ENCODE data around the gene TAF7.
"Not testable (repeated sequence)": the region's sequence is repeated elsewhere in the genome, so short reads cannot be mapped to it uniquely, and the experiment has no call there.

Gene TAF7

DNA sequence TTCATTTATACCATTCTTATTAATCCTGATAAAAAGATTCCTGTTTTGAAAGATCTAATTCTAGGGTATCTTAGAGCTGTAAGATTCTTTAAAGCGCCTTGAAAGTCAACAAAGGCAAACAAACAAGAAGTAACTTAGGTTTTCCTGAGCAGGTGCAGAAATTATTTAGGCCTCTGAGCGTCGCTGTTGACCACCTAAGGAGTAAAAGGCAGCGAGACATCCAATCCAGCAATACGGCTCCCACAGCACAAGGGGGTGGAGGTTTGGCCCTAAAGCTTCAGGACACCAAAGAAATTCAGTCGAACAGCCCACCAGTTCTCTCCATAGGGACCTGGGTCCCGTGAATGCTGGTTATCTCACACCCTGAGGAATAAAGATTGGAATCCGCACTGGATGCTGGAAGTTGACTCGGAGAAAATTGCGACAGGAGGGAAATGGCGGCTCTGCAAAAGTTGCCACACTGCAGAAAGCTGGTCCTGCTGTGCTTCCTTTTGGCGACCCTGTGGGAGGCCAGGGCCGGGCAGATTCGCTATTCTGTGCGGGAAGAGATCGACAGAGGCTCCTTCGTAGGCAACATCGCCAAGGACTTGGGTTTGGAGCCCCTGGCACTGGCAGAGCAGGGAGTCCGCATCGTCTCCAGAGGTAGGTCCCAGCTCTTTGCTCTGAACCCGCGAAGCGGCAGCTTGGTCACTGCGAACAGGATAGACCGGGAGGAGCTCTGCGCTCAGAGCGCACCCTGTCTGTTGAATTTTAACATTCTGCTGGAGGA, 18.1 kb upstream of the TAF7 start, which contains the start of gene PCDHGA2:
PCDHGA2 (plus strand) TSS at position 223 of the 769 bp plus-strand sequence.
- no peak for DNase-seq (ENCODE audit: low spot score)

DNA sequence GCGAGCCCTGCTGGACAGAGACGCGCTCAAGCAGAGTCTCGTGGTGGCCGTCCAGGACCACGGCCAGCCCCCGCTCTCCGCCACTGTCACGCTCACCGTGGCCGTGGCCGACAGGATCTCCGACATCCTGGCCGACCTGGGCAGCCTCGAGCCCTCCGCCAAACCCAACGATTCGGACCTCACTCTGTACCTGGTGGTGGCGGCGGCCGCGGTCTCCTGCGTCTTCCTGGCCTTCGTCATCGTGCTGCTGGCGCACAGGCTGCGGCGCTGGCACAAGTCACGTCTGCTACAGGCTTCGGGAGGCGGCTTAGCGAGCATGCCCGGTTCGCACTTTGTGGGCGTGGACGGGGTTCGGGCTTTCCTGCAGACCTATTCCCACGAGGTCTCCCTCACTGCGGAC, 12.0 kb upstream of the TAF7 start:
- DNase-seq (ENCODE audit: low spot score), result not testable (repeated sequence)

DNA sequence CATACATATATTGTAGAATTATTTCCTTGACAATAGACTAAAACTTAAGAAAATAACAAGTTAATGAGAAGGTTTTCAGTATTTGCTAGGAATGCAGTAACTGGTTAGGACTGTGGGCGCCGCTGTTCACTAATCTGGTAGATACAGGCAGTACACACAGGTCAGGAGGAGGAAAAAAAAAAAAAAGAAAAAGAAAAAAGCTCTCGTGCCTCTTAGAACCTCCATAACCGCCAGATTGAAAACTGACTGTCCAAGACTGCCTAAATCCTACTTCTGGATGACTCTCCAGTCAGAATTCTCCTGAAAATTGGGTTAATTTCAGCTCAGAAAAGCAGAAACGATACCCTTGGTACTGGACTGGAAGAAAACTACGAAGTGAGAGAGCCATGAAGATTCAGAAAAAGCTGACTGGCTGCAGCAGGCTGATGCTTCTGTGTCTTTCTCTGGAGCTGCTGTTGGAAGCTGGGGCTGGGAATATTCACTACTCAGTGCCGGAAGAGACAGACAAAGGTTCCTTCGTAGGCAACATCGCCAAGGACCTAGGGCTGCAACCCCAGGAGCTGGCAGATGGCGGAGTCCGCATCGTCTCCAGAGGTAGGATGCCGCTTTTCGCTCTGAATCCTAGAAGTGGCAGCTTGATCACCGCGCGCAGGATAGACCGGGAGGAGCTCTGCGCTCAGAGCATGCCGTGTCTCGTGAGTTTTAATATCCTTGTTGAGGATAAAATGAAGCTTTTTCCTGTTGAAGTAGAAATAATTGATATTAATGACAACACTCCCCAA, 9.9 kb upstream of the TAF7 start, which contains the start of gene PCDHGA1:
PCDHGA1 (plus strand) TSS at position 216 of the 782 bp plus-strand sequence.
- DNase-seq (ENCODE audit: low spot score), result no peak

DNA sequence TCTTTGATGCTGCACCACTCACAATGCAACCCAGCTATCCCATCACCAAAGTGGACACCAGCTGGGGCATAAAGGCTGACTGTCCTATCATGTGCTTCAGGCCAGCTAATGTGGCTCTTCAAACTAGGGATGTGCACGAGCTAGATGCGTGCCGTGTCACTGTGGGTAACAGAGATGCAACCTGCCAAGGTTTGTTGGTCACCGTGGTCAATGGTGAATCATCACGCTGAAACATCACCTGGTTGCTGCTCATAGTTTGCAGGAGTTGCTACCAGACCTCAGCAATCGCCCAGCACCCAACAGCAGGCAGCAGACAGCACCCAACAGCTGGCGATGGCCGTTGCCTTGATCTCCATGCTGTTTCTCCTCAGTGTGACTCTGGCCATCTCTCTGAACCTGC, 7.6 kb upstream of the TAF7 start:
- DNase-seq (ENCODE audit: low spot score), result no peak

DNA sequence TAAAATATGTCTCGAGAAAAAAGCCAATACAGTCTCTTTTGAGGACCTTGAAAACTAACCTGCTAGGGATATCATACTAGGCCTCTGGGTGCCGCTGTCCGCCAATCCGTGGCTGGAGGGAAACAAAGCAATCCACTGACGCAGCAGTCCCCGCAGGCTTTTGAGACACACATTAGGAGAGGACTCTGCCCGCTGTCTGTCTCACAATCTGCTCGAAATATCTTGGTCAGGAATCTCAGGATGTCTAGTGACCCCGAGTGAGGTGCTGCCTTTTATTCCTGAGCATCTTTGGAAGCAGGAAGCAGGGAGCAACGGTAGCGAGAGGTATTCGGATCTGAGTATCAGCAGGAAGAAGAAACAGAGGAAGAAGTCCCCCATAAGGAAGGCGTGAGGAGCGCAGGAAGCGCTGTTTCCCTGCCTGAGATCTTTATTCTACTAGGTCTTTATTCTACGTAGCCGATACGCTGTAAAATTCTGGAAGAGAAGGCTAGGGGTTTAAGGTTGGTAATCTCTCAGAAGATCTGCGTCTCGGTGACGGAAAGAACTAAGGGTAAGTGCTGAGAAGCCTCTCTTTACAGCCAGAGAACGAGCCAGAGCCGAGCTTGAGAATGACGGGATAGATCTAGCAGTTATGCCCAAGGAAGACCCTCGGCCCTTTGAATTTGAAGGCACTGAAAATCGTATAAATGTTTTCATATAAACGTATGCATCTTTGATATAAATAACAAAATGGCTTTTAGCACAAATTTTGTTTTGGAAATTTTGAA, 5.7 kb upstream of the TAF7 start:
- DNase-seq (ENCODE audit: low spot score), result peak; percentile 72

DNA sequence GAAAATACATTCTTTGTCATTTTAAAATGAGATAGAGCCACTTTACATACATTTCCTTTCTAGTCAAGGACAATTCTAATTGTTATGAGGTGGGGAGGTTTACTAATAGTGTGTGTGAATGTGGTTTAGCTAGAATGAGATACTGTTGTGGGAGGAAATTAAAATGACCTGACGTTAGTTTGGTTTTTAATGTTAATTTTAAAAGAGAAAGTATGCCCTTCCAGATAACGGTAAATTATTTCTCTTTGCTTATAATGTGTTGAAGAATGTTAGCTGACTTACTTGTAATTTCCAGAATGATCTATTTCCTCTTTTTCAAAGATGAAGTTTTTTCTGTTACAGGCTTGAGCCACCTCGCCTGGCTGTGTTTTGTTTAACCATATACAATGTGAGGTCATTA, 1.7 kb upstream of the TAF7 start:
- DNase-seq (ENCODE audit: low spot score), result no peak

DNA sequence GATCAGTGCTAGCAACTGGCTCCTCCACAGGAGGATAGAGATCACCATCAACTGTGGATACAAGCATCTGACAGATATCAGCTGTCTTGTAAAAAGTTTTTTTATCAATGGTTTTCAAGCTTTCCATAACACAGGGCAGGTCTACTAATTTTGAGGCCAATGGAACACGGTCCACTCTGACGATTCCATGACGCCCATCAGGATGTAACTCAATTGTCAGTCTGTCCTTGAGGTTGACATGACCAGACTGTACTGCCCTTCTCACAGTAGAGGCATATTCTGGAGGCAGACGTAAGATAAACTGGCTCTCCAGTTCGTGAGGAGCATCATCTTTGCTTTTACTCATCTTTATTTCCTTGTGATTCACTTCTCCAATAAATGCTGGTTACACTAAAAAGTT, 885 bp downstream of the TAF7 start:
- DNase-seq (ENCODE audit: low spot score), result no peak

DNA sequence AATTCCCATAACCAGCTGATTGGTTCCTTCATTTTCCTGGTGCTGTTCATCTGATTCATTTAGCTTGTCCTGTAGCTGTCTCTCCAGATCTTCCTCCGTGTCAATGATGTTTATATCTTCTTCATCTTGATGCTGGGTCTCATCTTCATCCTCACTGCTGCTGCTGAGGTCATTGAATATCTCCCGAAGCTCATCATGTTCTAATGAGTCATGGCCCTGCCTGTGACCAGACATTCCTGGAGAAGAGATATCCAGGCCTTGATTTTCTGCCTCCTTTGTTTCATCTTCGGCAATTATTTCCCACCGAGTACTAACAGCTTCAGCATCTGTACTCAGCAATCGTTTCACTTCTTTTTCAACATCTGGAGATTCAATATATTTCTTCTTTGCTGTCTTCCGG, 1.4 kb downstream of the TAF7 start:
- no peak for DNase-seq (ENCODE audit: low spot score)

DNA sequence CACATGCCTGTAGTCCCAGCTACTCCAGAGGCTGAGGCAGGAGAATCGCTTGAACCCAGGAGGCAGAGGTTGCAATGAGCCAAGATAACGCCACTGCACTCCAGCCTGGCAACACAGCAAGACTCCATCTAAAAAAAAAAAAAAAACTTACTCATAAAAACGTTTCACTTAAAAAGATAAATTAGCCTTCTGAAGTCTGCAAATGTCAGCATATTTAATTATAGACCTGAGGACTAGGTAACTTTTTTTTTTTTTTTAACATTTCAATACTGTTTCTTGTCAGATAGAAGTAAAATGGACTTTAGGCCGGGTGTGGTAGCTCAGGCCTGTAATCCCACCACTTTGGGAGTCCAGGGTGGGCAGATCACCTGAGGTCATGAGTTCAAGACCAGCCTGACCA, 3.6 kb downstream of the TAF7 start:
- not testable (repeated sequence) for DNase-seq (ENCODE audit: low spot score)

DNA sequence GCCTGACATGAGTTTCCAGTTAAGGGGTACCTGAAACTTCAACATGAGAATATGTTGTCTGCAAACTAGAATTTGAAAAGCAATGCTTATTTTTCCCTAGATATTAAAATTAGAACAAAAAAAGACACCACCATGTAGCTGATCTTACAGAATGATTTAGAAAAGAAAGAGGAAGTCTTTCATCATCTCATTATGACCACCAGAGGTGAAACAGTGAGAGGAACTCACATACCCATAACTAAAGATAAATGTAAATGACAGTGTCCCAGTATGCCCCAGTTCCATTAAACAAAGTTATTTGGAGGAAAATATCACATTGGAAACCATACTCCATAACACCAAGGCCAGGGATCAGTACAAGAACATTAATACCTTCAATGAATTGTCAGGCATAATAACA, 6.9 kb downstream of the TAF7 start:
- no peak for DNase-seq (ENCODE audit: low spot score)

DNA sequence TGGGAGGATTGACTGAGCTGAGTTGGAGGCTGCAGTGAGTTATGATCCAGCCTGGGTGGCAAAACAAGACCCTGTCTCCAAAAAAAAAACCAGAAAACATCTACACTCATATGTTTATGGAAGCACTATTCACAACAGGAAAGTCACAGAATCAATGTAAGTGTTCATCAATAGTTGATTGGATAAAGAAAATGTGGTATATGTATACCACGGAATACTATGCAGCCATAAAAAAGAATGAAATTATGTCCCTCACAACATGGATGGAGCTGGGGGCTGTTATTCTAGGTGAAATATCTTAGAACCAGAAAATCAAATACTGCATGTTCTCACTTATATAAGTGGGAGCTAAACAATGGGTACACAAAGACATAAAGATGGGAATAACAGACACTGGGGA, 14.0 kb downstream of the TAF7 start:
- DNase-seq (ENCODE audit: low spot score), result no peak

DNA sequence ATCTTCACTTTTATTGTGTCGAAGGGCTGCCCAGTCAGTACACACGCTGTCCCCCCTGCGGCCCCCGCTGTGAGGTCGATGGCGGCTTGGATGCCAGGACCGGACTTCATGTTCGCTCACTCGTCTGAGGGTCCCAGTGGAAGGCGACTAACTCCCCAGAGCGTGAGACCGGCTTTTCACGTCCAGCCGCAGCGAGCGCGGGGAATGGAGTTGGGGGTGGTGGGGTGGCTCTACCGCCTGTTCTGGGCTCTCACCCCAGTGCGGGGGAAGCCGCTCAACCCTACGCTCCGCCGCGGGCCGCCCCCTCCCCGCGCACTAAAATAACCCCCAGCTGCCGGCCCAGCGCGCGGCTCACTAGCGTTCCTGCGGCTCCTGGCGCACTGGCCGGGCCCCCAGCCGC, 16.8 kb downstream of the TAF7 start, which contains the start of gene SLC25A2:
SLC25A2 (minus strand) TSS at position 294 of the 400 bp plus-strand sequence; CDS start at position 110, 184 bp downstream.
- DNase-seq (ENCODE audit: low spot score), result no peak

DNA sequence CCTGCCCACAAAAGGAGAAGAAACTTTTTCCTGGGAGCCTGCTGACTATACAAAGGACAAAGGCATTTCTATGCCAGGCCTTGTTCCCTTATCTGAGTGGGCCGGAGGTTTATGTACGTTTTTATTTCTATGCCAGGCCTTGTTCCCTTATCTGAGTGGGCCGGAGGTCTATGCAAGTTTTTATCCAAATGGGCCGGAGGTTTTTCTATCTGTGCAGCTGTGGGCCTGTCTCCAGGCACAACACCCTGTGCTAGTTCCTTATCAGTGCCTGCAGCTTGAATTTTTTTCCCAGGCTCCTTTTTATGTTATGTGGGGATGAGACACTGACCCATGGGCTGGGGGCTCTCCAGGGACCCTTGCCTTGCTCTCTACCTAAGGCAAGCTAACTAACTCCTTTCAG, 22.2 kb downstream of the TAF7 start:
- no peak for DNase-seq (ENCODE audit: low spot score)

DNA sequence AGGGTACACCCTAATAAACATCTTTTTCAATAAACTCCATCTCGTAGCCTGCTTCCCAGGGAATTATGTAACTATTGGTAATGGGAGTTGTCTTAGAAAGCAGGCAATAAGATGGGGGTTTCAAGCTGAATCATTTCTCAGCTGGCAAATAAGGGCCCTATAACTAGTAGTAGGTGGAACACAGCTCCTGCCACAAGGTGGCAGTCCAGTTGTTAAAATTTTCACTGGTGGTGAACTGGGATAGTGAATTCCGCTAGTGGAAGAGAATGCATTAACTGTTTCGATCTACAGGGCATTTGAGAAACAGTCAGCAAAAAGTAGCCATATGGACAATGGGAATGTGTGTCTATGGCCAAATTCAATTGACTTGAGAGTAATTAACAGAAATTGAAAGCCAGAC, 47.7 kb downstream of the TAF7 start:
- no peak for DNase-seq (ENCODE audit: low spot score)

DNA sequence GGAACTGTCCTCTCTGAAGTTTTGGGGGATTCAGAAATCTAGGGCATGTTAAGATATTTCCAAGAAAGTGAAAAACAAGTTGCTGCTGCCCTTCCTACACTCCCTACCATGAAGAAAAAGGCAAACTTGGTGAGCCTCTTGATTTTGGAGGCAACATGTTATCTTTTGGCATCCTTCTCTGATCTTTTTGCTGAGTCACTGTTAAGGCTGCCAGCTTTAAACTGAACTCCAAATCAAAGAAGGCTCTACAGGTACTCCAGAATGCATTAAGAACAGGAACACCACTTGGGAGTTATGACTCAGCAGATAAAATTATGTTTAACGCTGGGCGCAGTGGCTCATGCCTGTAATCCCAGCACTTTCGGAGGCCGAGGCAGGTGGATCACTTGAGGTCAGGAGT, 51.4 kb downstream of the TAF7 start:
- no peak for DNase-seq (ENCODE audit: low spot score)

Measured in putamen (tissue), 1 donor.